ENCODE results near the gene CMSS1.

DNA sequence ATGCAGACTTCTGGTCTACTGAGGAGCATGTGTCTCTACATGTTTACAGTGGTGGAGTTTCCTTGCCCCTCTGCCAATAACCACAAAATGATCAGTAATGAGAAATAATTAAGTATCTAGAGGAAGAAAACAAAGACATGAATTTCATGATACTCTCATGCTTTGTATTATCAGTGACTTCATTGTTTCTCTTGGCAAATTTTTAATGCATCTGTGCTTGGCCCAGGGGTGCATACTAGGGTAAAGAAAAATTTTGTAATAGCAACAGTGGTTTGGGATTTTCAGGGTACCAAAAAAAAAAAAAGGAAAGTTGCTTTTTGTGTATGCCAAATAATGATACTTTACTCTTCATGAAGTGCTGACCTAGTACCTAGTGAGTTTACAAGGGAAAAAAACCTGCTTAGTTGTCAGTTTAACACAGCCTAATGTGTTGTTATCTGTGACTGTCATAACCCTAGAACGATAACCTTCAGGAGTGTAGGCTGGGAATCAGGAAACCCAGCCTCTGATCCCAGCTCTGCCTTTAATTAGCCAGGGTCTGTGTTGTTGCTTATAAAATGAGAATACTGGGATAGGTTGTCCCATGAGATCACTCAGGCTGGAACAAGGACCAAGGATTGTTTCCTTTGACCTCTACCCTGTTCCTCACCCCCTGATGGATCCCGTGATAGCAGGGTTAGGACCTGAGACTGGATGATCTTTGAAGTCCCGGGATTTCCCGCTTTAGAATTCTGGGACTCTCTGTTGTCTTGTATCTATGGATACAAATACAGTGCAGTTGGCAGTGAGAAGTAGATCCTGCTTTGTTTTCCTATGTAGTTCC lies 117.5 kb downstream of the CMSS1 start:
- TF ChIP-seq, protein P1, sequence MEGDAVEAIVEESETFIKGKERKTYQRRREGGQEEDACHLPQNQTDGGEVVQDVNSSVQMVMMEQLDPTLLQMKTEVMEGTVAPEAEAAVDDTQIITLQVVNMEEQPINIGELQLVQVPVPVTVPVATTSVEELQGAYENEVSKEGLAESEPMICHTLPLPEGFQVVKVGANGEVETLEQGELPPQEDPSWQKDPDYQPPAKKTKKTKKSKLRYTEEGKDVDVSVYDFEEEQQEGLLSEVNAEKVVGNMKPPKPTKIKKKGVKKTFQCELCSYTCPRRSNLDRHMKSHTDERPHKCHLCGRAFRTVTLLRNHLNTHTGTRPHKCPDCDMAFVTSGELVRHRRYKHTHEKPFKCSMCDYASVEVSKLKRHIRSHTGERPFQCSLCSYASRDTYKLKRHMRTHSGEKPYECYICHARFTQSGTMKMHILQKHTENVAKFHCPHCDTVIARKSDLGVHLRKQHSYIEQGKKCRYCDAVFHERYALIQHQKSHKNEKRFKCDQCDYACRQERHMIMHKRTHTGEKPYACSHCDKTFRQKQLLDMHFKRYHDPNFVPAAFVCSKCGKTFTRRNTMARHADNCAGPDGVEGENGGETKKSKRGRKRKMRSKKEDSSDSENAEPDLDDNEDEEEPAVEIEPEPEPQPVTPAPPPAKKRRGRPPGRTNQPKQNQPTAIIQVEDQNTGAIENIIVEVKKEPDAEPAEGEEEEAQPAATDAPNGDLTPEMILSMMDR (IDR thresholded peaks at IDR 0.05; ENCODE audit: poor library complexity, severe bottlenecking) = no peak
- TF ChIP-seq EZH2 (IDR thresholded peaks at IDR 0.05; ENCODE audit: borderline replicate concordance, insufficient read depth, low read length, poor library complexity, severe bottlenecking) = no peak
- no peak for TF ChIP-seq EP300 (conservative IDR thresholded peaks at IDR 0.05; ENCODE audit: poor library complexity, severe bottlenecking)
- TF ChIP-seq MXI1 (conservative IDR thresholded peaks at IDR 0.05; ENCODE audit: poor library complexity, severe bottlenecking) = no peak
- no peak for TF ChIP-seq POLR2AphosphoS5 (IDR thresholded peaks at IDR 0.05)
- no peak for TF ChIP-seq RAD21 (conservative IDR thresholded peaks at IDR 0.05)
- TF ChIP-seq, protein P2, sequence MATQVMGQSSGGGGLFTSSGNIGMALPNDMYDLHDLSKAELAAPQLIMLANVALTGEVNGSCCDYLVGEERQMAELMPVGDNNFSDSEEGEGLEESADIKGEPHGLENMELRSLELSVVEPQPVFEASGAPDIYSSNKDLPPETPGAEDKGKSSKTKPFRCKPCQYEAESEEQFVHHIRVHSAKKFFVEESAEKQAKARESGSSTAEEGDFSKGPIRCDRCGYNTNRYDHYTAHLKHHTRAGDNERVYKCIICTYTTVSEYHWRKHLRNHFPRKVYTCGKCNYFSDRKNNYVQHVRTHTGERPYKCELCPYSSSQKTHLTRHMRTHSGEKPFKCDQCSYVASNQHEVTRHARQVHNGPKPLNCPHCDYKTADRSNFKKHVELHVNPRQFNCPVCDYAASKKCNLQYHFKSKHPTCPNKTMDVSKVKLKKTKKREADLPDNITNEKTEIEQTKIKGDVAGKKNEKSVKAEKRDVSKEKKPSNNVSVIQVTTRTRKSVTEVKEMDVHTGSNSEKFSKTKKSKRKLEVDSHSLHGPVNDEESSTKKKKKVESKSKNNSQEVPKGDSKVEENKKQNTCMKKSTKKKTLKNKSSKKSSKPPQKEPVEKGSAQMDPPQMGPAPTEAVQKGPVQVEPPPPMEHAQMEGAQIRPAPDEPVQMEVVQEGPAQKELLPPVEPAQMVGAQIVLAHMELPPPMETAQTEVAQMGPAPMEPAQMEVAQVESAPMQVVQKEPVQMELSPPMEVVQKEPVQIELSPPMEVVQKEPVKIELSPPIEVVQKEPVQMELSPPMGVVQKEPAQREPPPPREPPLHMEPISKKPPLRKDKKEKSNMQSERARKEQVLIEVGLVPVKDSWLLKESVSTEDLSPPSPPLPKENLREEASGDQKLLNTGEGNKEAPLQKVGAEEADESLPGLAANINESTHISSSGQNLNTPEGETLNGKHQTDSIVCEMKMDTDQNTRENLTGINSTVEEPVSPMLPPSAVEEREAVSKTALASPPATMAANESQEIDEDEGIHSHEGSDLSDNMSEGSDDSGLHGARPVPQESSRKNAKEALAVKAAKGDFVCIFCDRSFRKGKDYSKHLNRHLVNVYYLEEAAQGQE (IDR thresholded peaks at IDR 0.05; ENCODE audit: borderline replicate concordance) = no peak
- TF ChIP-seq TAF1 (IDR thresholded peaks at IDR 0.05; ENCODE audit: low read depth) = no peak
